Measurements from ENCODE around the gene MSS51. TPM values are rescaled to one million over a fixed set of nuclear protein-coding genes. Genes with fewer than 3 reads are reported as not detected.

Gene MSS51
- total and polyA plus RNA-seq, 2 donors (not counting 3 experiments of a cell fraction or from before 2014, with no cell fraction given) = 1.8 to 3.5 TPM

- BruUV-seq (replicated peaks) = no TSS peak
- DNase-seq (ENCODE audit: low read depth, low spot score) (no peak), FAIRE-seq (no peak)
- ChIA-PET CTCF (no interaction called here), POLR2A (no interaction called here)
- H3K27me3 ChIP-seq (ENCODE audit: control insufficient read depth in 2 of 2, insufficient read depth in 2 of 2, low read length in 2 of 2) = no peaks in the 10 kb centered on the region
- no peaks in the 10 kb centered on the region for H3K79me2 ChIP-seq (ENCODE audit: control insufficient read depth, insufficient read depth, low read length)
- H3K9me3 ChIP-seq (replicated peaks; ENCODE audit: control insufficient read depth, insufficient read depth, low read length) = no peaks in the 10 kb centered on the region
- H3K9me1 ChIP-seq (replicated peaks; ENCODE audit: control insufficient read depth, extremely low read depth, insufficient read depth, low read length) = no peaks in the 10 kb centered on the region
- dilution Hi-C loops (cut with MboI; ENCODE audit: extremely low pct_ligation_motif_present, low sequenced_read_pairs) (no loop called here), intact Hi-C loops (cut with micrococcal nuclease) (no loop called here)
- no peaks in the 10 kb centered on the region for H3K4me1 ChIP-seq (ENCODE audit: control insufficient read depth, extremely low read depth, insufficient read depth, low read length)
- H2AFZ ChIP-seq (ENCODE audit: low read depth, low read length) = no peak overlapping the region
- no peak overlapping the region for H3K4me3 ChIP-seq (replicated peaks in 1 of 3; ENCODE audit: insufficient read depth in 1 of 3, low read depth in 1 of 3, low read length in 3 of 3)
- no peak overlapping the region for H3K4me2 ChIP-seq (ENCODE audit: insufficient read depth, low read length)
- peaks cover 2% of the 10 kb centered on the region for H4K20me1 ChIP-seq (replicated peaks; ENCODE audit: control insufficient read depth, extremely low read depth, insufficient read depth, low read length)
- H3K36me3 ChIP-seq (ENCODE audit: control insufficient read depth in 2 of 2, extremely low read depth in 1 of 2, insufficient read depth in 2 of 2, low read length in 2 of 2) = peaks cover 10 to 11% of the 10 kb centered on the region in 2 experiments
- TF ChIP-seq MAX (IDR thresholded peaks at IDR 0.05; ENCODE audit: insufficient read depth, insufficient read length) (no peak), POLR2A (IDR thresholded peaks at IDR 0.05; ENCODE audit: low read depth, low read length) (no peak), EZH2 (IDR thresholded peaks at IDR 0.05; ENCODE audit: borderline replicate concordance, low read depth, low read length, severe bottlenecking) (no peak)
- TF ChIP-seq, protein P1, sequence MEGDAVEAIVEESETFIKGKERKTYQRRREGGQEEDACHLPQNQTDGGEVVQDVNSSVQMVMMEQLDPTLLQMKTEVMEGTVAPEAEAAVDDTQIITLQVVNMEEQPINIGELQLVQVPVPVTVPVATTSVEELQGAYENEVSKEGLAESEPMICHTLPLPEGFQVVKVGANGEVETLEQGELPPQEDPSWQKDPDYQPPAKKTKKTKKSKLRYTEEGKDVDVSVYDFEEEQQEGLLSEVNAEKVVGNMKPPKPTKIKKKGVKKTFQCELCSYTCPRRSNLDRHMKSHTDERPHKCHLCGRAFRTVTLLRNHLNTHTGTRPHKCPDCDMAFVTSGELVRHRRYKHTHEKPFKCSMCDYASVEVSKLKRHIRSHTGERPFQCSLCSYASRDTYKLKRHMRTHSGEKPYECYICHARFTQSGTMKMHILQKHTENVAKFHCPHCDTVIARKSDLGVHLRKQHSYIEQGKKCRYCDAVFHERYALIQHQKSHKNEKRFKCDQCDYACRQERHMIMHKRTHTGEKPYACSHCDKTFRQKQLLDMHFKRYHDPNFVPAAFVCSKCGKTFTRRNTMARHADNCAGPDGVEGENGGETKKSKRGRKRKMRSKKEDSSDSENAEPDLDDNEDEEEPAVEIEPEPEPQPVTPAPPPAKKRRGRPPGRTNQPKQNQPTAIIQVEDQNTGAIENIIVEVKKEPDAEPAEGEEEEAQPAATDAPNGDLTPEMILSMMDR (IDR thresholded peaks at IDR 0.05; ENCODE audit: extremely low read depth in 1 of 2, insufficient read depth in 1 of 2, low read depth in 1 of 2, low read length in 2 of 2) = no peak
- no peak overlapping the region for H3K27ac ChIP-seq (ENCODE audit: insufficient read depth, low read depth, low read length)
- H3K9ac ChIP-seq (replicated peaks; ENCODE audit: extremely low read depth, insufficient read depth, low read length) = no peak overlapping the region
These were observed 46.8 kb downstream of the MSS51 start for GRCh38 chr10:73386583-73386982.

DNA sequence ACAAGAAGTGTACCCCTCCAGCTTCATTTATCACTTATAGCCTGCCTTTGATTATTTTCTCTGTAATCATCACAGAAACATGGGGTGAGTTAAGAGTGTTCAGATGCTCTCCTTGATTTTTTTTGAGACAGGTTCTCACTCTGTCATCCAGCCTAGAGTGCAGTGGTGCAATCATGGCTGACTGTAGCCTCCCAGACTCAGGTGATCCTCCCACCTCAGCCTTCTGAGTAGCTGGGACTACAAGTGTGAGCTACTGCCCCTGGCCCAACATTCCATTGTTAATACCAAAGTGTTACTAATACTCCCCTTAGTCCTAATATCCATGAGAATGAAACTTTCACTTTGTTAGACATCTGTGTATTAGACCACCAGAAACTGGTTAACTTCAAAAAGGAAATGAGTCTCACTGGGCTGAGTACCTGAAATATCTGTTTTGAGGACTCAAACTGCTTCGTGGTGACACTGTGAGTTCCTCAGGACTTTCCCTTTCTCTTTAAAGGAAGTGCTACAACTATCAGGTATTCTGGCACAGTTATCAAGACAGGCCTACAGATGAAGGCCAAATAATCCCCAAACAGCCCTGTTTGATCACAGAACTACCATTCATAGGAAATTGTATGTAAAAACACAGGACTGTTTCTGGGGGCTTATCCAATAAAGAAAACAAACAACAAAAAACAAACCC lies 54.2 kb downstream of the MSS51 start:
- H3K36me3 ChIP-seq (ENCODE audit: control insufficient read depth in 2 of 2, extremely low read depth in 1 of 2, insufficient read depth in 2 of 2, low read length in 2 of 2) = peaks cover 3 to 14% of the 10 kb centered on the region in 2 experiments
- TF ChIP-seq MAX (IDR thresholded peaks at IDR 0.05; ENCODE audit: insufficient read depth, insufficient read length) (no peak), JUN (IDR thresholded peaks at IDR 0.05; ENCODE audit: borderline replicate concordance, insufficient read depth, insufficient read length, low read depth) (no peak), EZH2 (IDR thresholded peaks at IDR 0.05; ENCODE audit: borderline replicate concordance, low read depth, low read length, severe bottlenecking) (no peak), GATA2 (IDR thresholded peaks at IDR 0.05; ENCODE audit: insufficient read depth, insufficient read length, low read depth, low read length) (no peak), POLR2A (IDR thresholded peaks at IDR 0.05; ENCODE audit: low read depth, low read length) (no peak), MYC (IDR thresholded peaks at IDR 0.05; ENCODE audit: low read depth, low read length) (no peak), FOS (IDR thresholded peaks at IDR 0.05; ENCODE audit: borderline replicate concordance, insufficient read depth, low read length) (no peak), POLR2AphosphoS5 (IDR thresholded peaks at IDR 0.05; ENCODE audit: insufficient read depth, low read depth, low read length) (no peak)
- TF ChIP-seq, protein P1 (IDR thresholded peaks at IDR 0.05; ENCODE audit: extremely low read depth in 1 of 2, insufficient read depth in 1 of 2, low read depth in 1 of 2, low read length in 2 of 2) = no peak
- no peaks in the 10 kb centered on the region for H3K27me3 ChIP-seq (ENCODE audit: control insufficient read depth in 2 of 2, insufficient read depth in 2 of 2, low read length in 2 of 2)
- ChIA-PET CTCF (interaction anchor here (1.0 kb wide), 1 partner anchor 16 kb away, joined by 3 read pairs; no protein-coding TSS in a partner anchor), POLR2A (no interaction called here)
- H3K4me2 ChIP-seq (ENCODE audit: insufficient read depth, low read length) = no peak overlapping the region
- no peak for FAIRE-seq
- no peaks in the 10 kb centered on the region for H3K79me2 ChIP-seq (ENCODE audit: control insufficient read depth, insufficient read depth, low read length)
- BruUV-seq (replicated peaks) = no TSS peak
- no peak overlapping the region for H3K4me3 ChIP-seq (replicated peaks in 1 of 3; ENCODE audit: insufficient read depth in 1 of 3, low read depth in 1 of 3, low read length in 3 of 3)
- H3K9ac ChIP-seq (replicated peaks; ENCODE audit: extremely low read depth, insufficient read depth, low read length) = no peak overlapping the region
- intact Hi-C loops (cut with micrococcal nuclease) (no loop called here), dilution Hi-C loops (cut with MboI; ENCODE audit: extremely low pct_ligation_motif_present, low sequenced_read_pairs) (no loop called here)
- H3K9me3 ChIP-seq (replicated peaks; ENCODE audit: control insufficient read depth, insufficient read depth, low read length) = no peaks in the 10 kb centered on the region
- no peaks in the 10 kb centered on the region for H4K20me1 ChIP-seq (replicated peaks; ENCODE audit: control insufficient read depth, extremely low read depth, insufficient read depth, low read length)
- no peaks in the 10 kb centered on the region for H3K4me1 ChIP-seq (ENCODE audit: control insufficient read depth, extremely low read depth, insufficient read depth, low read length)
- no peak overlapping the region for H2AFZ ChIP-seq (ENCODE audit: low read depth, low read length)
- H3K27ac ChIP-seq (ENCODE audit: insufficient read depth, low read depth, low read length) = no peak overlapping the region
- H3K9me1 ChIP-seq (replicated peaks; ENCODE audit: control insufficient read depth, extremely low read depth, insufficient read depth, low read length) = no peaks in the 10 kb centered on the region
- no peak for DNase-seq (ENCODE audit: low read depth, low spot score)
